GM10266 (cell line): ENCODE measurements around the gene ZNF275.

ENCODE experiments used
- DNase-seq: peaks from one replicate; pipeline ENCODE4 v3.0.0; 2012; ENCODE audit errors: extremely low spot score
- CTCF ChIP-seq: IDR thresholded peaks from 2 replicates; pipeline ENCODE4 v1.5.1; 2012; ENCODE audit warnings: mild to moderate bottlenecking, low read depth; ENCODE audit not compliant: control insufficient read depth, insufficient read depth; ENCODE audit errors: missing control alignments

The ZNF275 gene

DNA sequence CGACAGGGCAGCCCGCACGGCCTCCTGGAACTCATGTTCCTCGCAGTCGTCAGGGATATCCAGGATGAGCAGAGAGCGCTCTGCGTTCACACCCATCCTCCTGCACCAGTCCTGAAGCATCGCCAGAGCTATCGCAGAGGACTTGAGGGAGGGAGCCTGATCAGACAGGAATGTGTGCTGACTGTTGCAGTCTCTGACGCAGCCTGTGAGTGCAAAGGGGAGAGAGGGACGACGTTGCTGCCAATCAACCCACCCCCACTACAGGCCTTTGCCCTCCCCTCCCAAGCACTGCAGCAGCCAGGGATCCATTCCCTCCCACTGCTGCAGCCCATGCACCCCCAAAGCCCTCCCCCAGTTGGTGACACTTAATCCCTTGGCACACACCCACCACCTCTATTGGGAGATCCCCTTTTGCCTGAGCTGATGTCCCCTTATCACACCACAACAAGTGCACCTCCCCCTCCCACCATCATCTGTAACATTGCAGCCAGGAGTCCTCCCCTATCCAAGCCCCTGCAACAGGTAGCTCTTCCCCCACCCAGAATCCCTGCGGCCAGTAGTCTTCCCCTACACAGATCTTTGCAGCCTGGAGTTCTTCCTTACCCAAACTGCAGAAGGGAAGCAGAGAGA lies 13.3 kb upstream of the ZNF275 start:
- TF ChIP-seq CTCF, result no peak

GRCh38 chrX:153321381-153322124 lies 12.4 kb upstream of the ZNF275 start, which contains the start of gene PNMA6F:
TSS of gene PNMA6F (minus strand) at chrX:153321767. CDS start at chrX:153320674, 1,093 bp downstream.
- DNase-seq, result no peak
- no peak for TF ChIP-seq CTCF

More for the DNA sequence above, 13.3 kb upstream of the ZNF275 start:
- no peak for DNase-seq

GRCh38 chrX:153327561-153327960 lies 6.4 kb upstream of the ZNF275 start:
- TF ChIP-seq CTCF, result no peak
- no peak for DNase-seq

DNA sequence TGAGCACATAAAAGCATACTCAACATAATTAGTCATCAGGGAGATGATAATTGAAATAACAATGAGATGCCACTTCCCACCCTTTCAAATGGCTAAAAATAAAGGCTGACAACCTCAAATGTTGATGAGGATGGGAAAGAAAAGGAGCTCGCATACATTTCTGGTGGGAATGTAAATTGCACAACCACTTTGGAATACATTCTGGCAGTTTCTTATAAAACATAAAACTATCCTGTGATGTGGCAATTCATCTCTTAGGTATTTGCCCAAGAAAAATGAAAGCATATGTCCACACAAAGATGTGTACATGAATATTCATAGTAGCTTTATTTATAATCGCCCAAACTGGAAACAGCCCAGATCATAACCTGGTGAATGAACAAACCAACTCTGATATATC lies 687 bp upstream of the ZNF275 start:
- DNase-seq, result no peak

GRCh38 chrX:153334654-153335295 lies 822 bp downstream of the ZNF275 start:
- DNase-seq, result no peak
- TF ChIP-seq CTCF, result no peak

More for the DNA sequence above, 687 bp upstream of the ZNF275 start:
- TF ChIP-seq CTCF, result no peak

DNA sequence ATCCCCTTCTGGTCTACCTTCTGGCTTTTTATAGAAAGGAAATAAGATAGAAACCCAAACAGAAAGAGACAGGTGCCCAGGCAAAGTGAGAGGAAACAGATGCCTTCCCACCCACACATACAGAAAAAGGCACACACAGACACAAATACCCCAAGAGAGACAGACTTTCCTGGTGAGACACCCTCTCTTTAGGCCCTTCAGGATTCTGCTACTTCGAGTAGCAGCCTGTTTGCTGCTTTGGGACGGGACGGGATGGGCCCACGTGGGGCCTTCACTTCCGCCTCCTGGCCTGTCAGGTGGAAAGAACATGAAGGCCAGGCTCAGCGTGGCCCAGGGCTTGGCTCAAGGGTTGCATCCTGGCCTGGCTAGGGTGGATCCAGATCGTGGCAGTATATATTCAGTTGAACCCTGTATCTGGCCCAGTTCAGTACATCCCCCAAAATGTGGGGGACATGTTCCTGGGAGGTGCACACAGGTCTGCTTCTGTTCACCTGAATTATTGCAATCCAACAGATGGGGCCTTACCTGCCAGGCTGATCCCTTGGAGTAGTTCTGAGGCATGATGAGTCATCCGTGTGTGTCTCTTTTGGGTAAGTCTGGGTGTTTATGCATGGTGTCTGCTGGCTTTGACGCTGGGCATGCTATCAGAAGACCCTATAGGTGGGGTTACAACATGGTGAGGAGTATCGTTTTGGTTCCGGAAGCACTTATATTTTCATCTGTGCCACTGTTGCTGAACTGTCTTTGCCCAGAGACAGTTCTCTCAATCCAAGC lies 2.4 kb downstream of the ZNF275 start:
- DNase-seq, result peak; percentile 44
- TF ChIP-seq CTCF, result no peak
